ENCODE data around the gene RNF112.

- TF ChIP-seq POLR2A (IDR thresholded peaks at IDR 0.05) (no peak), CTCF (IDR thresholded peaks at IDR 0.05 in 8 of 11, conservative IDR thresholded peaks at IDR 0.05 in 3 of 11) (peak; percentile 94 to 99 (median 98)), POLR2AphosphoS5 (IDR thresholded peaks at IDR 0.05) (peak; percentile 67 to 85 (median 84))
Observed at GRCh38 chr17:19362277-19363113, 48.5 kb upstream of the RNF112 start, which contains the start of gene B9D1.
